Fibroblast of mammary gland (primary cell): ENCODE measurements around the gene HOXD12.

Experiments
- DNase-seq: peaks from one replicate; pipeline ENCODE4 v3.0.0-alpha.2; 2010; ENCODE audit warnings: low read depth
- H3K4me3 ChIP-seq: 2 replicates; pipeline ENCODE4 v1.5.1; 2011; ENCODE audit warnings: low read depth, mild to moderate bottlenecking, low read length, moderate library complexity; ENCODE audit not compliant: control insufficient read depth
- TF ChIP-seq, protein P1 (sequence below): conservative IDR thresholded peaks from 2 replicates; pipeline ENCODE4 v1.5.1; 2011; ENCODE audit warnings: low read depth, low read length, inconsistent platforms; ENCODE audit not compliant: control insufficient read depth, insufficient read depth

Gene HOXD12

DNA sequence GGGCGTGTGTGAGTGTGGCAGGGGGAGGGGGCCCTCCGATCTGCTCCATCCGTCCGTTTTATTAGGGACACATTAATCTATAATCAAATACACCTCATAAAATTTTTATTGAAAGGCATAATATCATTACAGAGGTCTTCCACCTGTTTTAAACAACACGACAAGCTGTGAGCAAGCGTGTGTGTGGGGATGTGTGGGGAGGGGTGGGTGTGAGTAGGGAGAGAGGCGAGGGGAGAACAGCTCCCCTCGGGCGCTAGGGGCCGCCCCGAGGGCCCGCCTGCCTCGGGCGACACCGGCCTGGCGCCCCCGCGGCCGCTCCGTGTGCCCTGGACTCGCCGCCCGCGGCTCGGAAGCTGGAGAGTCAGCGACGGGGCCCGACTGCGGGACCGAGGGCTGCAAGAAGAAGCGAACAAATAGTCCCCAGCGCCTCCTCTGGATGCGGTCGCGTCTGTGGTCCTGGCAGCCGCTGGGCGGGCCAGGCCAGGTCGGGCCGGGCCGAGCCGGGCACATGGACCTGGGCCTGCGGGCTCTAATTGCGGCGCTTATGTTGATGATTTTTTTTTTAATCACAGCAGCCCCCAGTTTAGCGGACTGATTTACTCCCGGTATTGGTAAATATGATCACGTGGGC lies 22.6 kb downstream of the HOXD12 start:
- H3K4me3 ChIP-seq, result peak overlapping the region; percentile 61

DNA sequence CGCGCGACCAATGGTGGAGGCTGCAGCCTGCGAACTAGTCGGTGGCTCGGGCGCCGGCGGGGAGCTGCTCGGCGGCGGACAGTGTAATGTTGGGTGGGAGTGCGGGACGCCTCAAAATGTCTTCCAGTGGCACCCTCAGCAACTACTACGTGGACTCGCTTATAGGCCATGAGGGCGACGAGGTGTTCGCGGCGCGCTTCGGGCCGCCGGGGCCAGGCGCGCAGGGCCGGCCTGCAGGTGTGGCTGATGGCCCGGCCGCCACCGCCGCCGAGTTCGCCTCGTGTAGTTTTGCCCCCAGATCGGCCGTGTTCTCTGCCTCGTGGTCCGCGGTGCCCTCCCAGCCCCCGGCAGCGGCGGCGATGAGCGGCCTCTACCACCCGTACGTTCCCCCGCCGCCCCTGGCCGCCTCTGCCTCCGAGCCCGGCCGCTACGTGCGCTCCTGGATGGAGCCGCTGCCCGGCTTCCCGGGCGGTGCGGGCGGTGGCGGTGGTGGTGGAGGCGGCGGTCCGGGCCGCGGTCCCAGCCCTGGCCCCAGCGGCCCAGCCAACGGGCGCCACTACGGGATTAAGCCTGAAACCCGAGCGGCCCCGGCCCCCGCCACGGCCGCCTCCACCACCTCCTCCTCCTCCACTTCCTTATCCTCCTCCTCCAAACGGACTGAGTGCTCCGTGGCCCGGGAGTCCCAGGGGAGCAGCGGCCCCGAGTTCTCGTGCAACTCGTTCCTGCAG lies 23.3 kb downstream of the HOXD12 start, which contains the start of gene HOXD9:
Gene HOXD9, plus strand, starts transcription at position 37 of the 728 bp plus-strand sequence. Its CDS starts 50 bp downstream, at position 87.
- TF ChIP-seq, protein P1, sequence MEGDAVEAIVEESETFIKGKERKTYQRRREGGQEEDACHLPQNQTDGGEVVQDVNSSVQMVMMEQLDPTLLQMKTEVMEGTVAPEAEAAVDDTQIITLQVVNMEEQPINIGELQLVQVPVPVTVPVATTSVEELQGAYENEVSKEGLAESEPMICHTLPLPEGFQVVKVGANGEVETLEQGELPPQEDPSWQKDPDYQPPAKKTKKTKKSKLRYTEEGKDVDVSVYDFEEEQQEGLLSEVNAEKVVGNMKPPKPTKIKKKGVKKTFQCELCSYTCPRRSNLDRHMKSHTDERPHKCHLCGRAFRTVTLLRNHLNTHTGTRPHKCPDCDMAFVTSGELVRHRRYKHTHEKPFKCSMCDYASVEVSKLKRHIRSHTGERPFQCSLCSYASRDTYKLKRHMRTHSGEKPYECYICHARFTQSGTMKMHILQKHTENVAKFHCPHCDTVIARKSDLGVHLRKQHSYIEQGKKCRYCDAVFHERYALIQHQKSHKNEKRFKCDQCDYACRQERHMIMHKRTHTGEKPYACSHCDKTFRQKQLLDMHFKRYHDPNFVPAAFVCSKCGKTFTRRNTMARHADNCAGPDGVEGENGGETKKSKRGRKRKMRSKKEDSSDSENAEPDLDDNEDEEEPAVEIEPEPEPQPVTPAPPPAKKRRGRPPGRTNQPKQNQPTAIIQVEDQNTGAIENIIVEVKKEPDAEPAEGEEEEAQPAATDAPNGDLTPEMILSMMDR, result no peak
- H3K4me3 ChIP-seq, result peak within 1 kb of the TSS; percentile 61
- DNase-seq, result no peak

More for the DNA sequence above, 22.6 kb downstream of the HOXD12 start:
- TF ChIP-seq, protein P1, result peak; percentile 0
- peak; percentile 80 for DNase-seq

DNA sequence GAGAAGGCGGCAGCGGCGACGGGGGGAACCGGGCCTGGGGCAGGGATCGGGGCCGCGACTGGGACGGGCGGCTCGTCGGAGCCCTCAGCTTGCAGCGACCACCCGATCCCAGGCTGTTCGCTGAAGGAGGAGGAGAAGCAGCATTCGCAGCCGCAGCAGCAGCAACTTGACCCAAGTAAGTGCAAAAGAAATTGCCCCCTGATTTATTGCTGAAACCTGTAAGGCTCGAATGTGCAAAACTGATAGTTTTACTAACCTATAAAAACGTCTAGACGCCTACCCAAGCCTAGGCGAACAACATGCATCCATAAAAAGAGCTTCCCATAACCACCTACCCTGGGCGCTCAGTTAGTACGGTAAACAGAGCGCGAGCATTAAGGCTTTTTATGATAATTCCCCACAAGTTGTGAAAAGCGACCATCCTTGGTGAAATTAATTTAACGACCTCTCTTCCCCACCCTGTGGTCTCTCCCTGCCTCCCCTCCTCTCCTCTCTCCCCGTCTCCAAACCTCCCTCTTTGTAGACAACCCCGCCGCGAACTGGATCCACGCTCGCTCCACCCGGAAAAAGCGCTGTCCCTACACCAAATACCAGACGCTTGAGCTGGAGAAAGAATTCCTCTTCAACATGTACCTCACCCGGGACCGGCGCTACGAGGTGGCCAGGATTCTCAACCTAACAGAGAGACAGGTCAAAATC lies 24.0 kb downstream of the HOXD12 start:
- DNase-seq, result no peak
- TF ChIP-seq, protein P1, result no peak
- H3K4me3 ChIP-seq, result peak overlapping the region; percentile 61

DNA sequence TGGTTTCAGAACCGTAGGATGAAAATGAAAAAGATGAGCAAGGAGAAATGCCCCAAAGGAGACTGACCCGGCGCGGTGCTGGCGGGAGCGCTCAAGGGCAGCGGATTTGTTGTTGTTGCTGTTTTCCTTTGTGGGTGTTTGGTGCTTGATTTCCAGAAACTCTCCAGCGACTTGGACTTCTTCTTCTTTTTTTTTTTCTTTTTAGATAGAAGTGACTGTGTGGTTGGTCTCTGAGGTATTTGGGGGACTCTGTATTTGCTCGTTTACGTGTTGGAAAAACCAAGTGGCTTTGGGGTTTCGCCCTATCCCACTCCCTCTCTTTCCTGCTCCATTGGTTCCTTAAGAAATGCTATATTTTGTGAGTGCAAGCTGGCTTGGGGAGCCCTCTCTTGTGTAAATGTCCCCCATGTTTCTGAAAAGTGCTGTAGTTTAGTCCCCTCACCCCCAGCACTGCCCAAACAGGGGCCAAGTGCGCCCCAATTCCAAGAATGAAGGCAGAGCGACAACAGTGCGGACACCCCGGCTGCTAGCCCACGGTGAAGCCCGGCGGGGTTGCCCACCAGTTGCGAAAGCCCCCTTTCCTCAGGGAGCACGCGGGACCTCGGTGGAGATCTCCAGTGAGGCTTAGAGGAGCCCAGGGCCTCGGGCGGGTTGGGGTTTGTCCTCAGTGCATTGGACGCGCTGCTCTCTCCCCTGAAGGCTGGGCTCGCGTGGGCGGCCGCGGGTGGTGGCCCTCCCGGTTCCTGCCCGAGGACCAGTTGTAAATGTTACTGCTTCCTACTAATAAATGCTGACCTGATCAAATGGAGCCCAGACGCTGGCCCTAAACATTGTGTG lies 24.7 kb downstream of the HOXD12 start:
- DNase-seq, result no peak
- H3K4me3 ChIP-seq, result no peak overlapping the region
- TF ChIP-seq, protein P1, result no peak

DNA sequence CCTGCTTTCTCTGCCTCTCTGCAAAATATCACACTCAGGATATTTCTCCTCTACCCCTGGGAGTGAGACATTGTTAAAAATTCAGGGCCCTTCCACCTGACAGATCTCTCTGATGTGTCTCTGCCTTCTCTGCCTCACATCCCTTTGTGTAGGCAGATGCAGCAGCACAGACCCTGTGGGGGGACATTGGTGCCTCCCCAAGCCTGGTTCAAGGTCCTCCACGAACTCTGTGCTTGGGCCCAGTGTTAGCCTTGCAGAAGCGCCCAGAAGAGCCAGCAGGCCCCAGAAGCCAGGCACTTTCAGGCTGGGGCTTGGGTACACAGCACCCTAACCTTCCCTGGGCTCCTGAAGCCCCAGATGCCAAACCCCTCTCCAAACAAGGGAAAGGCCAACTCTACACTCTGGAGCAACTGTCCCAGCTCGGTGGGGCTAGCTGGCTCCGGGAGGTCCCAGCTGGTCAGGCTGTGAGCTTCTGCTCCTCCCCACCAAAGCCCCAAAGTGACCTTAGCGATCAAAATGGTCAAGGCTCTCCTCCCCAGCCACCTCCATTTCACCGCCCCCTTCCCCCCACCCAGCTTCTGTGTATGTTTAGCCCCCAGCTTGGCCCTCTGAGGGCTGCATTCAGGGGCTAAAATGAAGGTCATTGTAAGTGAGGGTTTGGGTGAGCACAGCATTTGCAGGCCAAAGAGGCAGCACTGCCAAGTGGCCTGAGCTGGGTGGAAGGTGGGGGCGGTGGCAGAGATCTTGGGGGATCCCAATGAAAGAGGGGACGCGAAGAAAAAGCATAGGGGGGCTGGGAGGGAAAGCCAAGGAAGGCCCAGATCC lies 25.6 kb downstream of the HOXD12 start:
- TF ChIP-seq, protein P1, result no peak

More for the DNA sequence above, 25.6 kb downstream of the HOXD12 start:
- no peak for DNase-seq
- no peak overlapping the region for H3K4me3 ChIP-seq
